GM12801 (cell line): ENCODE measurements around the gene ENTPD3.

Experiments
- TF ChIP-seq, protein P1 (sequence below): IDR thresholded peaks from one replicate; pipeline ENCODE4 v1.5.1; 2011; ENCODE audit warnings: control low read depth; ENCODE audit not compliant: insufficient read length; ENCODE audit errors: extremely low read depth

ENTPD3 gene

DNA sequence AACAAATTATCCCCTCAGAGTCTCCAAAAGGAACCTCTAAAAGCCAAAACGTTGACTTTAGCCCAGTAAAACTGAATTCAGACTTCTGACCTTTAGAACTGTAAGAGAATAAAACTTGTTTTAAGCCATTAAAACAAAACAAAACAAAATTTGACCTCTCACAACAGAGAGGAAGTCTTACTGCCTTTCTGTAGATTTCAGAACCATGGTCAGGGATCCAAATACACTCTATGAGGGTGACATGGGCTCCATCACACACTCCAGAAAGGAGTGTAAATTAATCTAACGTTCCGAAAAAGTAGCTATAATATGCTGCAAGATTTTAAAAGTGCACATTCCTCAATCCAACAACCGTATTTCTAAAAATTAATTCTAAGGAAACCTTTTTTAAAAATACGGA, 50.9 kb downstream of the ENTPD3 start:
- TF ChIP-seq, protein P1, sequence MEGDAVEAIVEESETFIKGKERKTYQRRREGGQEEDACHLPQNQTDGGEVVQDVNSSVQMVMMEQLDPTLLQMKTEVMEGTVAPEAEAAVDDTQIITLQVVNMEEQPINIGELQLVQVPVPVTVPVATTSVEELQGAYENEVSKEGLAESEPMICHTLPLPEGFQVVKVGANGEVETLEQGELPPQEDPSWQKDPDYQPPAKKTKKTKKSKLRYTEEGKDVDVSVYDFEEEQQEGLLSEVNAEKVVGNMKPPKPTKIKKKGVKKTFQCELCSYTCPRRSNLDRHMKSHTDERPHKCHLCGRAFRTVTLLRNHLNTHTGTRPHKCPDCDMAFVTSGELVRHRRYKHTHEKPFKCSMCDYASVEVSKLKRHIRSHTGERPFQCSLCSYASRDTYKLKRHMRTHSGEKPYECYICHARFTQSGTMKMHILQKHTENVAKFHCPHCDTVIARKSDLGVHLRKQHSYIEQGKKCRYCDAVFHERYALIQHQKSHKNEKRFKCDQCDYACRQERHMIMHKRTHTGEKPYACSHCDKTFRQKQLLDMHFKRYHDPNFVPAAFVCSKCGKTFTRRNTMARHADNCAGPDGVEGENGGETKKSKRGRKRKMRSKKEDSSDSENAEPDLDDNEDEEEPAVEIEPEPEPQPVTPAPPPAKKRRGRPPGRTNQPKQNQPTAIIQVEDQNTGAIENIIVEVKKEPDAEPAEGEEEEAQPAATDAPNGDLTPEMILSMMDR, result no peak

DNA sequence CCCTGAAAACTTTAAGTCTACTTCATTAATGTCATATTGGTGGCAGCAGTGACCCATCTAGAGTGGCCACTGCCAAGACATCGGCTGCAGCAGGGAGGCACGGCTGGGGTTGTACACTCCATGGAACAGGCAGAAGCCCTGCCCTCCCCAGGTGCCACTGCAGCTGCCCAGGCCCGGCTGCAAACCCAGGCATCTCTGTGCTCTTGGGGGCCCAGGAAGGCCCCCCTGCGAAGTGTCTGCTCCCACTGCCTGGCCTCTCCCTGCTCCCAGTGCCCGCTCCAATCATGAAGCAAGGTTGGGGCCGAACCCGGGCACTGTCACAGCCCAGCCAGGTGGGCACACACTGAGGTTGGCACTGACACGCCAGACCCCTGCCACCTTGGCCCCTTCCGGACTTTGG, 58.1 kb downstream of the ENTPD3 start:
- TF ChIP-seq, protein P1, result no peak

DNA sequence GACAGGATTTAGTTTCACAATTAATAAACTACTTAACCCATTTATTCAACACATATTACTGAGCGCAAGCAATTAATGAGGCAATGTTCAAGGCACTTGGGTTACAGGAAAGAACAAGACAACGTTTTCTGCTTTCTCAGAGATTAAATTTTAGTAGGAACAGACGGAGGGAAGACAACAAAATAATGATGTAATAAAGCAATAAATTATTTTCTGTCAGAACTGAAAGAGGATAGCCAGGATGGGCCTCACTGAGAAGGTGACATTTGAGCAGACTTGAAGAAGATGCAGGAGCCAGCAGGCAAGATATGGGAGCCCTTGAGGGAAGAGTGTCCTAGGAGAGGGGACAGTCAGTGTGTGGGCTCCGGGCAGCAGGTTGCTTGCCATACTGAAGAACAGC, 58.9 kb downstream of the ENTPD3 start:
- TF ChIP-seq, protein P1, result no peak

DNA sequence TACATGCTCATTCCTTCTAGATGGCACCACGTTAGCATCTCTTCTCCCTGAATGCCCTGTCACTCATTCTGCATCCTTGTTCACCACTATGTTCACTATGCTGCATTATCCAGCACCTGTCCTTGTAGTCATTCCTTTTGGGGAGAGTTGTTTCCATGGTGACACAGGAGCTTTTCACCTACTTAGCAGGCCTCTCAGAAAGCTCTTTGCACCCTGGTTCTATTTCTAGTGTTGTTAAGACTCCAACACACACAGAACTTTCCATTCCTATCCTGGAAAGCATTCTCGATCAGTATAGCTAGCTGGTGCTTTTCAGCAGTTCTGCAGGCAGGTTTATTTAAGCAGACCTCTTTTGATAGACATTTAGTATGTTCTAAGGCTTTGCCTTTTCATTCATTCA, 63.5 kb downstream of the ENTPD3 start:
- TF ChIP-seq, protein P1, result no peak

DNA sequence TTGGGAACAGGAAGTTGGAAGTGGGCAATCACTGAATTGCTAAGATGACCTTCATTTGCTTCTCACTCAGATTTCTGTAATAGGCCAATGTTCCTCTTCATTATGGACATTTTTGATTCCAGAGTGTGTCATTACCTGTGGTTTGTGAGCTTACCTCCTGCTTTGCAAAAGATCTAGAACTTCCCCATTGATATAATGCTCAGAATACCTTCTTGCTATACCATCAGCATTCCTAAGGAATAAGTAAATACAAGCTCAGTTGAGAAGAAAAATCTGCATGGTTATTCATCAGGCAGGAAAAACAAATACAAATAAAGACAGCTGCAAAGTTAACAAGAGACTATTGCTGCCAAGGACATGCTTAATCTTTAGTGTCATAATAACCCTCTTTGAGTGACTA, 64.6 kb downstream of the ENTPD3 start:
- TF ChIP-seq, protein P1, result no peak

DNA sequence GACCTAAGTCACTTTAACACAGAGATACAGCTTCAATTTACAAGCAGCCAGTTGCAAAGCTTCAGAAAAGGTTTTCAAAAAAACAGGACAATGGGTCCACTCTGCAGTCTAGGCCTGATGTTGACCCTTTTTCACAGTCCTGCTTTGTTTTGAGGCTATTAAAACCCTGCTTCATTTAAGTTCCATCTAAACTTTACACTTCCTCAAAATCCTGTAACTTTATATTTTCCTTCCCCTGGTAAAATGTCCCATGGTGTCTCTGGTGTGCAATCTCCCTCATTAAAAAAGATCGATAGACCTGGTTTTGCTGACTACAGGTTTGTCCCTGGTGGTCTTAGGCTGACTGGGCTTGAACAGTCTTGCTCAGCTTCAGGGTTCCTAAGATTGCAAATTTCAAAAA, 65.1 kb downstream of the ENTPD3 start:
- TF ChIP-seq, protein P1, result no peak

DNA sequence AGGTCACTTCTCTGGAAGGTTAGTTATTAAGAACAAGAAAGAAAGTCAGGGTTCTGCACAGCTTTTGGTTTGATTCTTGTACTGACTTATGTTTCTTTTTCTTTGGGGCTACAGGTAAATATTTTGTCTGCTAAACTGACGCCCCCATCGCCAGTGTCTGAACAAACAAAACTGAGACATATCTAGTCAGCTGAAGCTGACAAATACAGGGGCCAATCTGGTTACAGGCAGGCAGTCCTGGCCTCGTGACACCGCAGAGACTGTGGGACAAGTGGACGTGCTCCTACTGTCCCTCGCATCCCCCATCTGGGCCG, 65.5 kb downstream of the ENTPD3 start:
- TF ChIP-seq, protein P1, result no peak
